Astrocyte (in vitro differentiated cells and primary cell): ENCODE data around the gene AGRN.

ENCODE experiments used
- EZH2 ChIP-seq: IDR thresholded peaks from 2 replicates; pipeline ENCODE4 v1.6.1; 2012; ENCODE audit warnings: mild to moderate bottlenecking, low read length, inconsistent platforms; ENCODE audit not compliant: insufficient read depth
- TF ChIP-seq, protein P1 (sequence below): IDR thresholded peaks from 2 replicates; pipeline ENCODE4 v1.5.1; 2011; ENCODE audit warnings: low read depth, mild to moderate bottlenecking, inconsistent platforms, low read length, moderate library complexity; ENCODE audit not compliant: insufficient read depth

DNA sequence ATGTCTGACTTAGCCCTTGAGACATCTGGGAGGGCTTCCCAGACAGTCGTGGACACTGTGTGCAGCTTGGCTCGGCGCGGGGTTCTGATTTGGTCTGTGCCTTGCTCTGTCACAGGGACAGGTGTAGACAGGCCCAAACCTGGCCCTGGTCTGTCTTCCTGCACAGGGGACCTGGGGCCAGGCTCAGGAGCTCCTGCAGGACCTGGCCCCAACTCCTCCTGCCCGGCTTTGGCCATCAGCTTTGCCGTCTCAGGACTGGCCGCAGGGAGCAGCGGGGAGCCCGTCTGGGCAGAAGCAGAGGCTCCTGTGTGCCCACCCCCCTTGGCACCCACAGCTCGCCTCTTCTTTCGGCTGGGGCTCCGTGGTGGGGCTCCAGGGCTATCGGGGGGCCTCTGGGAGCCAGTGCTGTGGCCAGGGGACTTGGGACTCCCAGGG, 39.8 kb upstream of the AGRN start:
- TF ChIP-seq, protein P1, sequence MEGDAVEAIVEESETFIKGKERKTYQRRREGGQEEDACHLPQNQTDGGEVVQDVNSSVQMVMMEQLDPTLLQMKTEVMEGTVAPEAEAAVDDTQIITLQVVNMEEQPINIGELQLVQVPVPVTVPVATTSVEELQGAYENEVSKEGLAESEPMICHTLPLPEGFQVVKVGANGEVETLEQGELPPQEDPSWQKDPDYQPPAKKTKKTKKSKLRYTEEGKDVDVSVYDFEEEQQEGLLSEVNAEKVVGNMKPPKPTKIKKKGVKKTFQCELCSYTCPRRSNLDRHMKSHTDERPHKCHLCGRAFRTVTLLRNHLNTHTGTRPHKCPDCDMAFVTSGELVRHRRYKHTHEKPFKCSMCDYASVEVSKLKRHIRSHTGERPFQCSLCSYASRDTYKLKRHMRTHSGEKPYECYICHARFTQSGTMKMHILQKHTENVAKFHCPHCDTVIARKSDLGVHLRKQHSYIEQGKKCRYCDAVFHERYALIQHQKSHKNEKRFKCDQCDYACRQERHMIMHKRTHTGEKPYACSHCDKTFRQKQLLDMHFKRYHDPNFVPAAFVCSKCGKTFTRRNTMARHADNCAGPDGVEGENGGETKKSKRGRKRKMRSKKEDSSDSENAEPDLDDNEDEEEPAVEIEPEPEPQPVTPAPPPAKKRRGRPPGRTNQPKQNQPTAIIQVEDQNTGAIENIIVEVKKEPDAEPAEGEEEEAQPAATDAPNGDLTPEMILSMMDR = no peak
- no peak for TF ChIP-seq EZH2
